Activated B cell treated with CpG ODN at 0.5 μM for 24 hours (primary cell): ENCODE data around the gene JMJD1C. TPM values are rescaled to one million over a fixed set of nuclear protein-coding genes. Genes with fewer than 3 reads are reported as not detected.

Source experiments
- ATAC-seq: fragments of 200-7000 bp; cut with Tn5 transposase; one replicate; pipeline ENCODE4 v1.10.0; 2021; ENCODE audit warnings: low read depth, mild to moderate bottlenecking, moderate library complexity
- CTCF ChIA-PET: fragments of 350-600 bp; sonication (Branson Sonifier 250); formaldehyde crosslinking; loops from one replicate; lab custom pipeline; 2021; ENCODE audit warnings: antibody characterized with exemption; lab: Charles Lee
- POLR2A ChIA-PET: fragments of 350-600 bp; sonication (Branson Sonifier 250); formaldehyde crosslinking; loops from one replicate; lab custom pipeline; 2021; ENCODE audit warnings: antibody characterized with exemption; lab: Charles Lee
- DNase-seq: peaks from one replicate; pipeline ENCODE4 v3.0.0; 2022
- H3K27ac Mint-ChIP-seq: one replicate; pipeline ENCODE4 v1.8.0; 2020; ENCODE audit warnings: mixed read lengths
- H3K27me3 Mint-ChIP-seq: one replicate; pipeline ENCODE4 v1.8.0; 2021; ENCODE audit warnings: mixed read lengths
- H3K36me3 Mint-ChIP-seq: one replicate; pipeline ENCODE4 v1.8.0; 2021; ENCODE audit warnings: low read depth, mixed read lengths
- H3K4me1 Mint-ChIP-seq: one replicate; pipeline ENCODE4 v1.8.0; 2021; ENCODE audit warnings: mixed read lengths
- H3K4me3 Mint-ChIP-seq: one replicate; pipeline ENCODE4 v1.8.0; 2020; ENCODE audit warnings: mild to moderate bottlenecking, mixed read lengths
- H3K9me3 Mint-ChIP-seq: one replicate; pipeline ENCODE4 v1.8.0; 2020; ENCODE audit warnings: mixed read lengths
- intact Hi-C: fragments of 100-400 bp; cut with micrococcal nuclease; formaldehyde crosslinking; loops from one replicate; pipeline ENCODE4 v1.15.1; 2024
- total RNA-seq: library from RNA; stranded (reverse); gene quantifications from 2 replicates; pipeline ENCODE4 v1.2.3, GENCODE V29; 2022
- TF ChIP-seq, protein P1 (sequence below): fragments of 200-600 bp; IDR thresholded peaks from one replicate; pipeline ENCODE4 v1.8.0; 2022; ENCODE audit warnings: antibody characterized with exemption, mild to moderate bottlenecking

Gene JMJD1C
- total RNA-seq, 1 donor from 2014 or later: 176 TPM

DNA sequence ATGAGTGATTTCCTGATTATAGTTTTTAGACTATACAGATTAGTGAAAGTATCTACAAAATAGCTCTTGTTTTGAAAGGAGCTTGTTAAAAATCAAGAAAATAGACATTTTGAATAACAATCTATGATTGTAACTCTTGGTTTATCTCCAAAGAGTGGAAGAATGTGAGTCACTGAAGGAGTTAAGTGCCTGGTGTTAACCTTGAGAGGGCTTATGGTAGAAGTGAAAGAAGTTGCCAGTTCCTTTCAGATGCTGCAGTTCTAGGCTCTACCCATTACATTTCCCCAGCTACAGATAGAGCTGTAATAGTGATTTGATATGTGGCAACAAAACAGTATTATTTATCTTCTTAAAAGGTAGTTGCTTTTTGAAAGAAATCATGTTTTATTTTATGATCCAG lies 320.0 kb downstream of the JMJD1C start:
- TF ChIP-seq, protein P1, sequence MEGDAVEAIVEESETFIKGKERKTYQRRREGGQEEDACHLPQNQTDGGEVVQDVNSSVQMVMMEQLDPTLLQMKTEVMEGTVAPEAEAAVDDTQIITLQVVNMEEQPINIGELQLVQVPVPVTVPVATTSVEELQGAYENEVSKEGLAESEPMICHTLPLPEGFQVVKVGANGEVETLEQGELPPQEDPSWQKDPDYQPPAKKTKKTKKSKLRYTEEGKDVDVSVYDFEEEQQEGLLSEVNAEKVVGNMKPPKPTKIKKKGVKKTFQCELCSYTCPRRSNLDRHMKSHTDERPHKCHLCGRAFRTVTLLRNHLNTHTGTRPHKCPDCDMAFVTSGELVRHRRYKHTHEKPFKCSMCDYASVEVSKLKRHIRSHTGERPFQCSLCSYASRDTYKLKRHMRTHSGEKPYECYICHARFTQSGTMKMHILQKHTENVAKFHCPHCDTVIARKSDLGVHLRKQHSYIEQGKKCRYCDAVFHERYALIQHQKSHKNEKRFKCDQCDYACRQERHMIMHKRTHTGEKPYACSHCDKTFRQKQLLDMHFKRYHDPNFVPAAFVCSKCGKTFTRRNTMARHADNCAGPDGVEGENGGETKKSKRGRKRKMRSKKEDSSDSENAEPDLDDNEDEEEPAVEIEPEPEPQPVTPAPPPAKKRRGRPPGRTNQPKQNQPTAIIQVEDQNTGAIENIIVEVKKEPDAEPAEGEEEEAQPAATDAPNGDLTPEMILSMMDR: no peak
- Mint-ChIP-seq H3K9me3 (no peaks in the 10 kb centered on the region), H3K4me1 (peaks cover 54% of the 10 kb centered on the region), H3K36me3 (peaks cover 55% of the 10 kb centered on the region), H3K4me3 (peak overlapping the region; percentile 32), H3K27me3 (no peaks in the 10 kb centered on the region), H3K27ac (no peak overlapping the region)
- CTCF ChIA-PET: interaction anchor here (0.8 to 2.0 kb wide), 5 partner anchors 13 to 654 kb away, joined by 3 to 9 read pairs (median 3); no protein-coding TSS in a partner anchor
- intact Hi-C loops: no loop called here
- POLR2A ChIA-PET: interaction anchor here (0.6 kb wide), 2 partner anchors 14 to 71 kb away, joined by 3 to 4 read pairs; no protein-coding TSS in a partner anchor
- ATAC-seq (no peak), DNase-seq (no peak)

DNA sequence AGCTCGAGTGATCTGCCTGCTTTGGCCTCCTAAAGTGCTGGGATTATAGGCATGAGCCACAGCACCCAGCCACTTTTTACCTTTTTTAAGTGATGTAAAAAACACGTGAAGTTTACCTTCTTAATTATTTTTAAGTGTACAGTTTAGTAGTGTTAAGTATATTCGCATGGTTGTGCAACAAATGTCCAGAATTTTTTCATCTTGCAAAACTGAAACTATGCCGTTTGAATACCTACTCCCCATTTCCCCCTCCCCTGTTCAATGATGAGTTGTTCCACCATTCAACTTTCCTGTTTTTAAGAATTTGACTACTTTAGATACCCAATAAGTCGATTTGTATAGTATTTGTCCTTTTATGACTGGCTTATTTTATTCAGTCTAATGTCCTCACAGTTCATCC lies 321.8 kb downstream of the JMJD1C start:
- H3K36me3 Mint-ChIP-seq: peaks cover 59% of the 10 kb centered on the region
- ATAC-seq (no peak), DNase-seq (no peak)
- H3K27ac Mint-ChIP-seq: no peak overlapping the region
- H3K9me3 Mint-ChIP-seq: no peaks in the 10 kb centered on the region
- H3K27me3 Mint-ChIP-seq: no peaks in the 10 kb centered on the region
- TF ChIP-seq, protein P1: no peak
- peaks cover 61% of the 10 kb centered on the region for H3K4me1 Mint-ChIP-seq
- POLR2A ChIA-PET: no interaction called here
- CTCF ChIA-PET: interaction anchor here (2.2 kb wide), 1 partner anchor 576 kb away, joined by 6 read pairs; no protein-coding TSS in a partner anchor
- intact Hi-C loops: no loop called here
- no peak overlapping the region for H3K4me3 Mint-ChIP-seq

DNA sequence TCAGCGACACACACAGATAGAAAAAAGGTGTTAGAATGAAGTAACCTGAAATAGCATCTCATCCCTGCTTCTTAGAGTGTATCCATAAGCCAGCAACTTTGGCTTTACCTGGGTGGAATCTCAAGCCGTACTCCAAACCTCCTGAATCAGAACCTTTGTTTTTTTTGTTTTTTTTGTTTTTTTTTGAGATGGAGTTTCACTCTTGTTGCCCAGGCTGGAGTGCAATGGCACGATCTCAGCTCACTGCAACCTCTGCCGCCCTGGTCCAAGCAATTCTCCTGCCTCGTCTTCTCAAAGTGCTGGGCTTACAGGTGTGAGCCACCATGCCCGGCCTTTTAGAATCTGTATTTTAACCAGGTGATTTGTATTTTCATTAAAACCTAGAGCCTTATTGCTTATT lies 323.6 kb downstream of the JMJD1C start:
- H3K27ac Mint-ChIP-seq: no peak overlapping the region
- TF ChIP-seq, protein P1: no peak
- no peak overlapping the region for H3K4me3 Mint-ChIP-seq
- POLR2A ChIA-PET: interaction anchor here (1.4 kb wide), 1 partner anchor 9 kb away, joined by 4 read pairs; the partner anchor contains the start of gene NRBF2
- H3K27me3 Mint-ChIP-seq: no peaks in the 10 kb centered on the region
- intact Hi-C loops: no loop called here
- peaks cover 55% of the 10 kb centered on the region for H3K36me3 Mint-ChIP-seq
- ATAC-seq (no peak), DNase-seq (no peak)
- peaks cover 69% of the 10 kb centered on the region for H3K4me1 Mint-ChIP-seq
- H3K9me3 Mint-ChIP-seq: no peaks in the 10 kb centered on the region
- CTCF ChIA-PET: interaction anchor here (1.2 to 1.7 kb wide), 3 partner anchors 16 to 705 kb away, joined by 3 to 5 read pairs (median 5); no protein-coding TSS in a partner anchor

DNA sequence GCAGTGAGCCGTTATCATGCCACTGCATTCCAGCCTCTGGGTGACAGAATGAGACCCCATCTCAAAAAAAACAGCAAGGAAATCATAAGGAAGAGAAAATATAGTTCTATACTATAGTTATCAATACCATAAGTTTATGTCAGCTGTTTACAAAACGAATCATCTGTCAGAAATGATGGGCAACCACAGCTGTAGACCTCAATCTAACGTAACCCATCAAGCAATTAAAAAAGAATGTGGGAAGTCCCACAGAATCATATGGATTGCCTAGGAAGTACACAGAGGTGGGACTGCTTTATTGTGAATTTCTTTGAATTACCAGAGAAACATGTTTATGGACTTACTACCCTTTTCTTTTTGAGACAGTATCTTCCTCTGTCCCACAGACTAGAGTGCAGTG lies 325.7 kb downstream of the JMJD1C start:
- DNase-seq (no peak), ATAC-seq (no peak)
- Mint-ChIP-seq H3K4me1 (peaks cover 69% of the 10 kb centered on the region), H3K27ac (no peak overlapping the region), H3K4me3 (no peak overlapping the region), H3K9me3 (no peaks in the 10 kb centered on the region), H3K27me3 (no peaks in the 10 kb centered on the region), H3K36me3 (peaks cover 53% of the 10 kb centered on the region)
- POLR2A ChIA-PET: no interaction called here
- TF ChIP-seq, protein P1: no peak
- CTCF ChIA-PET: no interaction called here
- intact Hi-C loops: no loop called here

DNA sequence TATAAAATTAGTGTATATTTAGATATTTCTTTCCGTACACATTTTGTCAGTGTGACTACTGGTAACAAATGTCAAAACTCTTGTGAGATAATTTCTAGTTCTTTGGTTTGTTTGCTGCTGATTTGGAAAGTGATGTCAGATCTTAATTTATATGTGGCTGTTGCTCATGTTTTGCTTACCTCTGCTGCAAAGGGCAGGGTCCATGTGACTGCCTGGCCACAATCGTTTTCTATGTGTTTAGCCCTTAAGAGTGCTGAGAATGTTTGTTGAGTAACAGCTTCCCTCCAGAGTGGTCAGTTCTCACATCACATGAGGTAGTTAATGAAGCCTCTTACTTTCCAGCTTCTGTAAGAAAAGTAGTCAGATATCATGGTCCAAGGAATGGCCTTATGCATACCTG lies 328.5 kb downstream of the JMJD1C start:
- Mint-ChIP-seq H3K36me3 (peaks cover 49% of the 10 kb centered on the region), H3K4me3 (no peak overlapping the region), H3K9me3 (peaks cover 6% of the 10 kb centered on the region), H3K27me3 (no peaks in the 10 kb centered on the region), H3K27ac (no peak overlapping the region), H3K4me1 (peaks cover 65% of the 10 kb centered on the region)
- intact Hi-C loops: loop anchor here (10.0 kb wide), 2 partner anchors 453 to 1103 kb away; no protein-coding TSS in a partner anchor
- TF ChIP-seq, protein P1: no peak
- POLR2A ChIA-PET: no interaction called here
- CTCF ChIA-PET: interaction anchor here (0.8 to 1.4 kb wide), 2 partner anchors 29 to 527 kb away, joined by 3 to 6 read pairs; no protein-coding TSS in a partner anchor
- DNase-seq (no peak), ATAC-seq (no peak)
